ENCODE data around the gene DDX41. TPM values are rescaled to one million over a fixed set of nuclear protein-coding genes. Genes with fewer than 3 reads are reported as not detected.

DDX41 gene
- total RNA-seq, 1 experiment from 2014 or later = 318 TPM

- no peaks in the 10 kb centered on the region for H3K9me3 ChIP-seq (ENCODE audit: low read length)
- no peak overlapping the region for H2AFZ ChIP-seq (ENCODE audit: low read length)
- CTCF ChIA-PET = no interaction called here
- ATAC-seq = no peak
- intact Hi-C loops (cut with micrococcal nuclease) = no loop called here
- H3K4me2 ChIP-seq (ENCODE audit: low read length) = no peak overlapping the region
- H3K9me2 ChIP-seq (replicated peaks; ENCODE audit: low read length) = no peaks in the 10 kb centered on the region
- no TSS peak for BruUV-seq (replicated peaks)
- TF ChIP-seq EZH2phosphoT487 (IDR thresholded peaks at IDR 0.05; ENCODE audit: borderline replicate concordance, low read length) (no peak), CTCF (conservative IDR thresholded peaks at IDR 0.05; ENCODE audit: low read depth, low read length) (no peak), EZH2 (IDR thresholded peaks at IDR 0.05; ENCODE audit: low read length, unreplicated experiment) (no peak)
- H3F3A ChIP-seq (ENCODE audit: low read length, unreplicated experiment) = no peaks in the 10 kb centered on the region
- no peaks in the 10 kb centered on the region for H4K20me1 ChIP-seq (ENCODE audit: low read length)
- no peak overlapping the region for H3K27ac ChIP-seq (ENCODE audit: low read length)
- DNase-seq = no peak
- no peaks in the 10 kb centered on the region for H3K79me2 ChIP-seq (ENCODE audit: low read length)
- peaks cover 13% of the 10 kb centered on the region; the same call in 1 of the 2 replicates for H3K36me3 ChIP-seq (ENCODE audit: low read depth, low read length)
- H3K27me3 ChIP-seq (ENCODE audit: low read length) = no peaks in the 10 kb centered on the region
- no peak overlapping the region for H3K9ac ChIP-seq (ENCODE audit: low read length)
- H3K4me3 ChIP-seq (ENCODE audit: low read length) = no peak overlapping the region
- POLR2A ChIA-PET (ENCODE audit: unreplicated experiment) = no interaction called here
- H3K4me1 ChIP-seq (ENCODE audit: insufficient read depth, low read length) = peaks cover 8% of the 10 kb centered on the region
Observed at GRCh38 chr5:177526791-177527190, 10.0 kb upstream of the DDX41 start.

GRCh38 chr5:177526191-177526590, 9.4 kb upstream of the DDX41 start:
- no peaks in the 10 kb centered on the region for H4K20me1 ChIP-seq (ENCODE audit: low read length)
- H3K4me3 ChIP-seq (ENCODE audit: low read length) = no peak overlapping the region

GRCh38 chr5:177524941-177525655, 8.3 kb upstream of the DDX41 start:
- ATAC-seq = no peak
- no peaks in the 10 kb centered on the region for H4K20me1 ChIP-seq (ENCODE audit: low read length)
- intact Hi-C loops (cut with micrococcal nuclease) = no loop called here

More at GRCh38 chr5:177526191-177526590, 9.4 kb upstream of the DDX41 start:
- ChIA-PET POLR2A (ENCODE audit: unreplicated experiment) (no interaction called here), CTCF (no interaction called here)
- Histone ChIP-seq H3K36me3 (ENCODE audit: low read depth, low read length) (peaks cover 18% of the 10 kb centered on the region; the same call in 1 of the 2 replicates), H2AFZ (ENCODE audit: low read length) (no peak overlapping the region), H3K9me2 (replicated peaks; ENCODE audit: low read length) (no peaks in the 10 kb centered on the region), H3F3A (ENCODE audit: low read length, unreplicated experiment) (no peaks in the 10 kb centered on the region), H3K27me3 (ENCODE audit: low read length) (no peaks in the 10 kb centered on the region), H3K4me1 (ENCODE audit: insufficient read depth, low read length) (peaks cover 2% of the 10 kb centered on the region), H3K9ac (ENCODE audit: low read length) (no peak overlapping the region), H3K27ac (ENCODE audit: low read length) (no peak overlapping the region), H3K79me2 (ENCODE audit: low read length) (no peaks in the 10 kb centered on the region), H3K4me2 (ENCODE audit: low read length) (no peak overlapping the region), H3K9me3 (ENCODE audit: low read length) (no peaks in the 10 kb centered on the region)
- no TSS peak for BruUV-seq (replicated peaks)
- intact Hi-C loops (cut with micrococcal nuclease) = no loop called here
- ATAC-seq = no peak
- TF ChIP-seq EZH2phosphoT487 (IDR thresholded peaks at IDR 0.05; ENCODE audit: borderline replicate concordance, low read length) (no peak), EZH2 (IDR thresholded peaks at IDR 0.05; ENCODE audit: low read length, unreplicated experiment) (no peak)
- no peak for DNase-seq

More at GRCh38 chr5:177524941-177525655, 8.3 kb upstream of the DDX41 start:
- ChIA-PET POLR2A (ENCODE audit: unreplicated experiment) (no interaction called here), CTCF (no interaction called here)
- BruUV-seq (replicated peaks) = no TSS peak
- Histone ChIP-seq H3K79me2 (ENCODE audit: low read length) (peaks cover 2% of the 10 kb centered on the region; the same call in 1 of the 2 replicates), H3K4me2 (ENCODE audit: low read length) (no peak overlapping the region), H3K9me2 (replicated peaks; ENCODE audit: low read length) (no peaks in the 10 kb centered on the region), H2AFZ (ENCODE audit: low read length) (no peak overlapping the region), H3K4me3 (ENCODE audit: low read length) (no peak overlapping the region), H3K9me3 (ENCODE audit: low read length) (no peaks in the 10 kb centered on the region), H3K4me1 (ENCODE audit: insufficient read depth, low read length) (no peaks in the 10 kb centered on the region), H3K27me3 (ENCODE audit: low read length) (no peaks in the 10 kb centered on the region), H3F3A (ENCODE audit: low read length, unreplicated experiment) (no peaks in the 10 kb centered on the region), H3K27ac (ENCODE audit: low read length) (no peak overlapping the region), H3K36me3 (ENCODE audit: low read depth, low read length) (peaks cover 15% of the 10 kb centered on the region; the same call in 1 of the 2 replicates), H3K9ac (ENCODE audit: low read length) (no peak overlapping the region)
- TF ChIP-seq EZH2phosphoT487 (IDR thresholded peaks at IDR 0.05; ENCODE audit: borderline replicate concordance, low read length) (no peak), CTCF (conservative IDR thresholded peaks at IDR 0.05; ENCODE audit: low read depth, low read length) (no peak)
- DNase-seq = no peak
